ENCODE data around the gene TAGLN2. TPM values are rescaled to one million over a fixed set of nuclear protein-coding genes. Genes with fewer than 3 reads are reported as not detected.

The TAGLN2 gene
- polyA plus RNA-seq, 3 donors: 658 to 1,259 (median 918) TPM

DNA sequence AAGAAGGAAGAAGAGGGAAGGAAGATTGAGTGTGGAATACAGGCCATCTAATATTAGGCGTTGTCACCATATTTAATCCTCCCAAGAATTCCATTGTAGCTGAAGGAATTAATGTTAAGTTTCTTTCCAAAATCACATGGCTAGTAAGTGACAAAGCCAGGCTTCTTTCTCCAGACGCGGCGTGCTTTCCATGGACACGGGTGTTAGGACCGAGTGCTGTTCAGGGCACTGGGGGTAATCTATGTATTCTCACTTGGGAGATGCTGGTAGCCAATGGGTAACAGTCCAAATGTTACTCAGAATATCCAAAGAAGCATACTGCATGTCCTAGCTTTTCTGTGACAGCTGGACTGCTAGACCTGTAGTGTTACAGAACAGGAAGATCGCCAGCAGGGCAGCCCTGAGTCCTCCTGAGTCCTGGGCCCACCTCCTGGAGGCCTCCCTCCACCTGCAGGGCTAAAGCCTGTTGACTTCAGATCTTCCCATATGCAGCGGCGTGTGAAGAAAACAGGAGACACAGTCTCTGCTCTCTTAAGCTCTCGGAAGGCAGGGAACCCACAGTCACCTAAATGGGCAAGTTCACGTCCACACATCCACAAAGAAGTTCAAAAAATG is 14.8 kb upstream of the TAGLN2 start:
- Histone ChIP-seq H3K27ac (ENCODE audit: low read depth in 1 of 2, low read length in 2 of 2) (peak overlapping the region in 1 of 2 donors; percentile 14), H3K27me3 (ENCODE audit: control insufficient read depth in 2 of 2, insufficient read depth in 2 of 2, low read length in 2 of 2) (peaks cover 4 to 9% of the 10 kb centered on the region in 2 donors), H3K36me3 (replicated peaks in 1 of 2; ENCODE audit: control insufficient read depth in 1 of 2, insufficient read depth in 2 of 2, low read length in 2 of 2) (no peaks in the 10 kb centered on the region), H3K4me2 (replicated peaks; ENCODE audit: extremely low read depth, low read length, poor library complexity, severe bottlenecking) (no peak overlapping the region), H3K4me3 (replicated peaks in 1 of 3; ENCODE audit: low read depth in 2 of 3, low read length in 3 of 3) (no peak overlapping the region), H4K20me1 (ENCODE audit: insufficient read depth, low read length) (no peaks in the 10 kb centered on the region), H3K9ac (ENCODE audit: insufficient read depth, low read length, poor library complexity, severe bottlenecking) (no peak overlapping the region), H2AFZ (ENCODE audit: insufficient read depth, low read depth, low read length, poor library complexity, severe bottlenecking) (no peak overlapping the region), H3K79me2 (ENCODE audit: insufficient read depth, low read length) (peaks cover 63% of the 10 kb centered on the region), H3K9me3 (replicated peaks in 1 of 2; ENCODE audit: control insufficient read depth in 1 of 2, insufficient read depth in 1 of 2, low read length in 2 of 2) (no peaks in the 10 kb centered on the region), H3K4me1 (ENCODE audit: control insufficient read depth in 1 of 2, insufficient read depth in 2 of 2, low read length in 2 of 2) (peaks cover 49 to 62% of the 10 kb centered on the region in 2 donors)
- DNase-seq: no peak
- no peak overlapping the region for H3K4me3 Mint-ChIP-seq
- peaks cover 0 to 6% of the 10 kb centered on the region in 2 donors for H3K36me3 Mint-ChIP-seq
- intact Hi-C loops (cut with micrococcal nuclease): no loop called here
- peaks cover 78% of the 10 kb centered on the region for H3K4me1 Mint-ChIP-seq
- peaks cover 8 to 18% (median 16%) of the 10 kb centered on the region in 3 donors for H3K27me3 Mint-ChIP-seq (ENCODE audit: low read depth in 3 of 3)
- TF ChIP-seq, protein P1, sequence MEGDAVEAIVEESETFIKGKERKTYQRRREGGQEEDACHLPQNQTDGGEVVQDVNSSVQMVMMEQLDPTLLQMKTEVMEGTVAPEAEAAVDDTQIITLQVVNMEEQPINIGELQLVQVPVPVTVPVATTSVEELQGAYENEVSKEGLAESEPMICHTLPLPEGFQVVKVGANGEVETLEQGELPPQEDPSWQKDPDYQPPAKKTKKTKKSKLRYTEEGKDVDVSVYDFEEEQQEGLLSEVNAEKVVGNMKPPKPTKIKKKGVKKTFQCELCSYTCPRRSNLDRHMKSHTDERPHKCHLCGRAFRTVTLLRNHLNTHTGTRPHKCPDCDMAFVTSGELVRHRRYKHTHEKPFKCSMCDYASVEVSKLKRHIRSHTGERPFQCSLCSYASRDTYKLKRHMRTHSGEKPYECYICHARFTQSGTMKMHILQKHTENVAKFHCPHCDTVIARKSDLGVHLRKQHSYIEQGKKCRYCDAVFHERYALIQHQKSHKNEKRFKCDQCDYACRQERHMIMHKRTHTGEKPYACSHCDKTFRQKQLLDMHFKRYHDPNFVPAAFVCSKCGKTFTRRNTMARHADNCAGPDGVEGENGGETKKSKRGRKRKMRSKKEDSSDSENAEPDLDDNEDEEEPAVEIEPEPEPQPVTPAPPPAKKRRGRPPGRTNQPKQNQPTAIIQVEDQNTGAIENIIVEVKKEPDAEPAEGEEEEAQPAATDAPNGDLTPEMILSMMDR (IDR thresholded peaks at IDR 0.05): no peak
- peak overlapping the region in 2 of 7 donors; percentile 28 to 51 for H3K27ac Mint-ChIP-seq
- H3K9me3 Mint-ChIP-seq: peaks cover 0 to 5% (median 0%) of the 10 kb centered on the region in 7 donors
- 100% methylated on average over 3 of the region's 11 CpGs for WGBS (ENCODE audit: insufficient coverage)

- intact Hi-C loops (cut with micrococcal nuclease): loop anchor here (2.0 to 10.0 kb wide), 3 partner anchors 61 to 155 kb away; partner anchors contain the start of gene IGSF8 (in 1 of the 2)
- H3K4me3 Mint-ChIP-seq: no peak overlapping the region
- H3K27ac Mint-ChIP-seq: peak overlapping the region in 1 of 7 donors; percentile 28
- Histone ChIP-seq H3K4me1 (ENCODE audit: control insufficient read depth in 1 of 2, insufficient read depth in 2 of 2, low read length in 2 of 2) (peaks cover 44 to 57% of the 10 kb centered on the region in 2 donors), H3K4me3 (replicated peaks in 1 of 3; ENCODE audit: low read depth in 2 of 3, low read length in 3 of 3) (no peak overlapping the region), H3K4me2 (replicated peaks; ENCODE audit: extremely low read depth, low read length, poor library complexity, severe bottlenecking) (no peak overlapping the region), H3K79me2 (ENCODE audit: insufficient read depth, low read length) (peaks cover 63% of the 10 kb centered on the region), H3K36me3 (replicated peaks in 1 of 2; ENCODE audit: control insufficient read depth in 1 of 2, insufficient read depth in 2 of 2, low read length in 2 of 2) (no peaks in the 10 kb centered on the region), H3K9ac (ENCODE audit: insufficient read depth, low read length, poor library complexity, severe bottlenecking) (no peak overlapping the region), H3K27ac (ENCODE audit: low read depth in 1 of 2, low read length in 2 of 2) (no peak overlapping the region), H3K27me3 (ENCODE audit: control insufficient read depth in 2 of 2, insufficient read depth in 2 of 2, low read length in 2 of 2) (peaks cover under 1 to 4% of the 10 kb centered on the region in 2 donors), H4K20me1 (ENCODE audit: insufficient read depth, low read length) (no peaks in the 10 kb centered on the region), H3K9me3 (replicated peaks in 1 of 2; ENCODE audit: control insufficient read depth in 1 of 2, insufficient read depth in 1 of 2, low read length in 2 of 2) (no peaks in the 10 kb centered on the region), H2AFZ (ENCODE audit: insufficient read depth, low read depth, low read length, poor library complexity, severe bottlenecking) (no peak overlapping the region)
- peaks cover 0 to 3% of the 10 kb centered on the region in 2 donors for H3K36me3 Mint-ChIP-seq
- peaks cover 0 to 1% (median 0%) of the 10 kb centered on the region in 7 donors for H3K9me3 Mint-ChIP-seq
- no peak for DNase-seq
- peaks cover 4 to 13% (median 11%) of the 10 kb centered on the region in 3 donors for H3K27me3 Mint-ChIP-seq (ENCODE audit: low read depth in 3 of 3)
- TF ChIP-seq, protein P1 (IDR thresholded peaks at IDR 0.05): no peak
- WGBS (ENCODE audit: insufficient coverage): no CpG with 5 or more reads among the region's 3 CpGs
- H3K4me1 Mint-ChIP-seq: peaks cover 73% of the 10 kb centered on the region
Observed at GRCh38 chr1:159939678-159940002, 14.3 kb upstream of the TAGLN2 start.

All from CD14-positive monocyte (primary cell).